ENCODE data around the gene MATN1. TPM values are rescaled to one million over a fixed set of nuclear protein-coding genes. Genes with fewer than 3 reads are reported as not detected.

Gene MATN1
- polyA plus RNA-seq, 1 donor (not counting 4 experiments of a cell fraction or from before 2014, with no cell fraction given) = 0.05 TPM

GRCh38 chr1:30661311-30661710 lies 62.1 kb downstream of the MATN1 start:
- H2AFZ ChIP-seq (ENCODE audit: control insufficient read depth, low read length) = no peak overlapping the region
- dilution Hi-C loops (cut with MboI; ENCODE audit: extremely low pct_ligation_motif_present, low sequenced_read_pairs) = no loop called here
- DNase-seq (ENCODE audit: low read depth, low spot score) = no peak

More at GRCh38 chr1:30661311-30661710, 62.1 kb downstream of the MATN1 start:
- Histone ChIP-seq H3K4me2 (ENCODE audit: control insufficient read depth, extremely low read depth, insufficient read depth, low read depth, low read length) (no peak overlapping the region), H3K4me3 (ENCODE audit: control insufficient read depth in 2 of 3, extremely low read depth in 1 of 3, insufficient read depth in 2 of 3, low read depth in 1 of 3, low read length in 3 of 3) (no peak overlapping the region), H3K27ac (ENCODE audit: control insufficient read depth, insufficient read depth, low read length) (no peak overlapping the region), H4K20me1 (ENCODE audit: control insufficient read depth, extremely low read depth, insufficient read depth, low read length) (no peaks in the 10 kb centered on the region), H3K79me2 (ENCODE audit: control insufficient read depth, insufficient read depth, low read length) (no peaks in the 10 kb centered on the region), H3K9me1 (ENCODE audit: control insufficient read depth, extremely low read depth, insufficient read depth, low read length) (no peaks in the 10 kb centered on the region), H3K36me3 (ENCODE audit: control insufficient read depth in 2 of 2, extremely low read depth in 1 of 2, insufficient read depth in 2 of 2, low read length in 2 of 2) (no peaks in the 10 kb centered on the region), H3K4me1 (ENCODE audit: control insufficient read depth, extremely low read depth, insufficient read depth, low read length) (peaks cover 8% of the 10 kb centered on the region), H3K9me3 (ENCODE audit: control insufficient read depth, low read depth, low read length) (no peaks in the 10 kb centered on the region), H3K9ac (ENCODE audit: control insufficient read depth, extremely low read depth, insufficient read depth, low read length) (no peak overlapping the region), H3K27me3 (ENCODE audit: control insufficient read depth, extremely low read depth, insufficient read depth, low read length) (no peaks in the 10 kb centered on the region)
- TF ChIP-seq CTCF (optimal IDR thresholded peaks at IDR 0.05 in 1 of 3, IDR thresholded peaks at IDR 0.05 in 1 of 3, conservative IDR thresholded peaks at IDR 0.05 in 1 of 3; ENCODE audit: extremely low read depth in 1 of 3, insufficient read depth in 2 of 3, low read length in 3 of 3) (no peak), EZH2 (IDR thresholded peaks at IDR 0.05; ENCODE audit: low read length) (no peak)
- FAIRE-seq = no peak

Small RNA genes within 50 kb of the gene (small RNA-seq; reads per million reads assigned to genes)
- gene MIR4420 (ENCODE audit: insufficient read length in 3 of 3, low read depth in 3 of 3, low replicate concordance in 1 of 3) = 0 reads per million in 3 experiments

Other genes with a start within 250 kb of the MATN1 start
- gene LAPTM5, start 34.2 kb upstream of the MATN1 start, polyA plus RNA-seq = 0.18 to 0.40 TPM (median 0.25 TPM) in 3 replicates
- gene SDC3, start 185.2 kb upstream of the MATN1 start, polyA plus RNA-seq = 5.6 to 14.5 TPM (median 8.8 TPM) in 3 replicates

Measured in keratinocyte (primary cell).